ENCODE measurements around the gene TRIM61.
"Not testable (repeated sequence)": the region's sequence is repeated elsewhere in the genome, so short reads cannot be mapped to it uniquely, and the experiment has no call there.

Gene TRIM61

DNA sequence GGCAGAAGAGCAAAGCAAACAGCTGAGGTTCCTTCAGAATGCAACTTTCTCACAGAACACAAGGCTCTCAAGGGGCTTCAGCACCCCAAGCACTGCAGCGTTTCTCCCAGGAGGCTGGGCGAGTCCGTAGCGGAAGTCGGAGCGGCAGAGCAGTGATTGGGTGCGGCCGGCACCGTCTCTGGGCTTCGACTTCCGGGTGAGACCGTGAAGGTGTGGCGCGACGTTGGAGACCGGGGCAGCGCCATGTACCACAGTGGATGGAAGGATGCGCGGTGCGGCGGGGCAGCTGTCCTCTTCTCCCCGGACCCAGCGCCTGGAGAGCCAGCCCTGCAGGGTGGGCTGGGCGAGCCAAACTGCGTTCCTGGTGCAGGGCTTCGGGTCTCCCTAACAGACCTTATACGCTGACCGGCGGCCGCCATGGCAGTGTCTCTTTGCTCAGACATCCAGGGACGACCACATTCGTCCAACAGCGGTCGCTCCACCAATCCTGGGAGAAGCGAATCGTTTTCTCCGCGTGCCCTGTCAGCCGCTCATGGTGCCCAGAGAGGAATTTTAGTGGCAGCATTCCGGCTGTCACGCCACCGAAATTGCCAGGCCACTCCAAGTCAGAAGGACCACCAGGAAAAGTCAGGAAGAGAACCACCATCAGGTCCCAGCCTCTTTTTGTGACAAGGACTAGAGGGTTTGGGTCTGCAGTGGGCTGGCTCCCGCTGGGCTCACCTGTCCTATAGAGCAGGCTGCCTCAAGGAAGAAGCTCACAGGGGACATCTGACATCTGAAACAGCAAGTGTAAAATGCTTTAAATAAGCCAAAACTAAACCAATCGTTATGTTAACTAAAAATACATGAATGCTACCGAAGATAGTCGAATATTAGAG is 20.5 kb downstream of the TRIM61 start:
- no peak for DNase-seq (ENCODE audit: low read depth)

DNA sequence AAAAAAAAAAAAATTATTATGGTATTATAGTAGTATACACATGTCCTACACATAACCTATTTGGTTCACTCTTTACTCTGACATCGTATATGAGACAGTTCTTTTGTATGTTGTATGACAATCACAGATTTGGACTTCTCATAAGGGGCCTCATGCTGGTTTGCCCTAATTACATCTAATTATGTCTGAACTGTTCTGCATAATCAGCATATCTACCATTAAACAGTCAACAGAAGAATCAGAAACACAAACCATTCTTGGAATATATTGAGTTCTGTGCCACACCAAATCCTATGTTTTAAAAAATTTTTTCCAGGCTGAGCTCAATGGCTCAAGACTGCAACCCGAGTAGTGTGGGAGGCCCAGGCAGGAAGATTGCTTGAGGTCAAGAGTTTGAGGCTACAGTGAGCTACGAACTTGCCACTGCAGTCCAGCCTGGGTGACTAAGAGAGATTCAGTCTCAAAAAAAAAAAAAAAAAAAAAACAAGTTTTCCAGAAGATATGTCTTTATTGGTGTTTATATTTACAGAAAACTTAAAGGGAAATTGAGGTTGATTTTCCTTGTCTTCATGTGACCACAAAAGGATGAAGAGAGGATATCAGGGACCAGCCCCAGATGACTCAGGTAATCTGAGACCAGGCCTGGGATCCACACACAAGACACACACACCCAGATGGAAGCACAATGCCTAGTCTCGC is 22.2 kb downstream of the TRIM61 start:
- no peak for DNase-seq (ENCODE audit: low read depth)

- no peak for DNase-seq (ENCODE audit: low read depth)
These were observed 24.9 kb downstream of the TRIM61 start for GRCh38 chr4:164952551-164952950.

DNA sequence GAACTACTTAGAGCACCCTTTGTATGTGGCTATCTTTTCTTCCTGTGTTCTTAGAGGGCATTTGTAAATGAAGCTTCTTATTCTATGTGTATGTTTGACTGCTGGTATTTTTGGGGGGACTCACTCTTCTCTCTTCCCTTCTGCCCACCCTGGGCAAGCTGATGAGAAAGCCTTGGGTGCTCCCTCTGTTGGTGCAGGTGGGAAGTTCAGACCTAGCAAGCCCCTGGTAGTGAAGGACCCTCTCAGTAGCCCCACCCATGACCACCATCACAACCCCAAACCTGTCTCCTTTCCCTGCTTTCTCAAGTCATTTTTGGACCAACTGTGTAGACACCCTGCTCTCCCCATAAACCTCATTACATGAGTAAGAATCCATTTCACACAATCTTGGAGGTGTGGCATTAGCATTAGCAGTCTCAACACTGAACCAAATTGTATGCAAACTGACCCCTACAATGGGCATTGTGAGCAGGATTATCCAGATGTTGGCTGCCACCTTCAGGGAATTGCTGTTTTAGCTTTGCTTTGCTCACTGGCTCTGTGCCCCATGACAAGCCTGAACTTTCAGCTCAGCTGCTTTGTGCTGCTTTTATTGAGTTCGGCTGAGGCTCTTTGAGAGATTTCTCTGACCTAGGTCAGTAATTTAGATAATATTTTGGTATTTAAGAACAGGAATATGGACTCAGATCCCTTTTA is 27.9 kb downstream of the TRIM61 start:
- DNase-seq (ENCODE audit: low read depth): no peak

DNA sequence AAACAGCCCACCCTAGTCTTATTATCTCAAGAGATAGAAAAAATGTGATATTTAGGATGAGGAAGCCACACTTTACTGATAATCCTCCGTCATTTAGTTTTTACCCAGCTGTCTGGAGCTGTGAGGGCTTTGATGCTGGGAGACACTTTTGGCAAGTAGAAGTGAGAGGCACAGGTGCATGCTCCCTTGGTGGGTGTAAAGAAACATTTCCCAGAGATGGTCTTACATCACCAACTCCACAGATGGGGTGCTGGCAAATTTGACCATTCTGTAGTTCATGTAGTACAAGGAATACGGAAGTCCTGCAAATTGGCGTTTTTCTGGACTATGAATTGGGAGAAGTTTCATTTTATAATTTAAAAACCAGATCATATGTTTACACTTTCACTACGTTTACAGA is 28.5 kb downstream of the TRIM61 start:
- DNase-seq (ENCODE audit: low read depth): no peak

- DNase-seq (ENCODE audit: low read depth): not testable (repeated sequence)
These were observed 29.5 kb downstream of the TRIM61 start for GRCh38 chr4:164948006-164948405.

DNA sequence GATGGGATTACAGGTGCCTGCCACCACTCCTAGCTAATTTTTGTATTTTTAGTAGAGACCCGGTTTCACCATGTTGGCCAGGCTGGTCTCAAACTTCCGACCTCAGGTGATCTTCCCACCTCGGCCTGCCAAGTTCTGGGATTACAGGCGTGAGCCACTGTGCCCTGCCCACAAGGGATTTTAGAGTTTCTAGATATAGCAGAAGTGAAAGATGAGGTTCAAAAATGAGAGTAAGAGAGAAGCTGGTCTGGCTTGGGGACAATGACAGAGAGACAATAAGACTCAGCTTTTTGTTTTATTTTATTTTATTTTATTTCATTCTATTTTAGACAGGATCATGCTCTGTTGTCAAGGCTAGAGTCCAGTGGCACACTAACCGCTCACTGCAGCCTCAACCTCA is 30.6 kb downstream of the TRIM61 start:
- DNase-seq (ENCODE audit: low read depth): no peak

GRCh38 chr4:164945146-164945545 is 32.3 kb downstream of the TRIM61 start:
- DNase-seq (ENCODE audit: low read depth): no peak

DNA sequence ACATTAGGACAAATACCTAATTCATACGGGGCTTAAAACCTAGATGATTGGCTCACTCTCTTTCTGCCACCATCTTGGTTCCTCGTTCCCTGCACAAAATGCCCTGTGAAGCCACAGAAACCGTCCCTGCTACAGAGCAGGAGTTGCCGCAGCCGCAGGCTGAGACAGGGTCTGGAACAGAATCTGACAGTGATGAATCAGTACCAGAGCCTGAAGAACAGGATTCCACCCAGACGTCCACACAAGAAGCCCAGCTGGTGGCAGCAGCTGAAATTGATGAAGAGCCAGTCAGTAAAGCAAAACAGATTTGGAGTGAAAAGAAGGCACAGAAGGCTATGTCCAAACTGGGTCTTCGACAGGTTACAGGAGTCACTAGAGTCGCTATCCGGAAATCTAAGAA is 34.3 kb downstream of the TRIM61 start:
- DNase-seq (ENCODE audit: low read depth): no peak

- DNase-seq (ENCODE audit: low read depth): no peak
These were observed 39.7 kb downstream of the TRIM61 start for GRCh38 chr4:164937576-164938270.

GRCh38 chr4:164935865-164936606 is 41.4 kb downstream of the TRIM61 start:
- DNase-seq (ENCODE audit: low read depth): not testable (repeated sequence)

DNA sequence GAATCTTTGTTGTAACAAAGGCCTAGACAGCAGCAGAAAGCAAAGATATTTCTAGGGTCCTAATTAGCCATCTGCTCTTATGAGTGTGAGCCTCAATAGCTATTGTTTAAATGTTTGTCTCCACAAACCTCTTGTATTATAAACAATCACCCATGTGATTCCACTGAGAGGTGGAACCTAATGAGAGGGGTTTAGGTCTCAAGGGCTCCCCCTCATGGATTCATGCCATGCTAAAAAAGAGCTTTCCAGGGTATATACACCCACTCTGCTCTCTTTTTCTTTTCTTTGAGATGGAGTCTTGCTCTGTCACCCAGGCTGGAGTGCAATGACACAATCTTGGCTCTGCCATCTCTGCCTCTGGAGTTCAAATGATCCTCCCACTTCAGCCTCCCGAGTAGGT is 42.1 kb downstream of the TRIM61 start:
- DNase-seq (ENCODE audit: low read depth): no peak

- no peak for DNase-seq (ENCODE audit: low read depth)
These were observed 44.2 kb downstream of the TRIM61 start for GRCh38 chr4:164933244-164933643.

- DNase-seq (ENCODE audit: low read depth): no peak
These were observed 45.7 kb downstream of the TRIM61 start for GRCh38 chr4:164931551-164932324.

GRCh38 chr4:164930647-164931046 is 46.8 kb downstream of the TRIM61 start:
- DNase-seq (ENCODE audit: low read depth): no peak

DNA sequence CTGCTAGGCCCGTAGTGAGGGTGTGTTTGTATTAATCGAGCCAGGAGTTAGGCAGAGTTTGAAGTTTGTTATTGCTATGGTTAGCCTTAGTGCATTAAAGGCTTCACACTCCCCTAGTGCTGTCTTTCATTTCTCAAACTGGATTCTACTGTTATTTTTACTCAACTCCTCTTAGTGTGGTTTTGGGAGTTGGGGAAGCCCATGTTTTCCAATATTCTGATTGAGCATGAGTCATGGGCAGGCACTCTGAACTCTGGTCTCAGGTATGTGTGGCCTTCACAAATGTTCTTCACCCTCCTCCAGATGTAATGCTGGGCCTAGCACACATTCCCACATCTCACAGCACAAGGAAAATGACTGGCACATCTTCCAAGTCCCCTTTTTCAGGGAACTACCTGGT is 50.4 kb downstream of the TRIM61 start:
- not testable (repeated sequence) for DNase-seq (ENCODE audit: low read depth)

DNA sequence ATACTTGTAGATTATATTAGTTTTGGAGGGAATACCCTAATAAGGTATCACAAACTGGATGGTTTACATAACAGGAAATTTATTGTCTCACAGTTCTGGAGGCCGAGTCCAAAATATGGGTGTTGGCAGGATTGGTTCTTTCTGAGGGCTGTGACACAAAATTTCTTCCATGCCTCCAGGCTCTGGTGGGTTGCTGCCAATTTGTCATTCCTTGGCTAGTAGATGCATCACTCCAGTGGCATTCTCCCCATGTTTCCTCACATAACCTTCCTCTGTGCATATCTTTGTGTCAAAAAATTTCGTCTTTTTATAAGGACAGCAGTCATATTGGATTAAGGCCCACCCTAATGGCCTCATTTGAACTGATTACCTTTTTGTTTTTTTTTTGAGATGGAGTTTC is 51.2 kb downstream of the TRIM61 start:
- peak; percentile 74 for DNase-seq (ENCODE audit: low read depth)

- DNase-seq (ENCODE audit: low read depth): no peak
These were observed 52.7 kb downstream of the TRIM61 start for GRCh38 chr4:164924670-164925238.

GRCh38 chr4:164918956-164919355 is 58.5 kb downstream of the TRIM61 start:
- no peak for DNase-seq (ENCODE audit: low read depth)
